CD4-positive, alpha-beta T cell treated with Interleukin-6 at 100 ng/mL for 8 hours (primary cell): Measurements from ENCODE around the gene CCDC120.

Experiments used
- DNase-seq: peaks from one replicate; pipeline ENCODE4 v3.0.0-alpha.2; 2020; ENCODE audit warnings: mixed read lengths, low spot score

The CCDC120 gene

GRCh38 chrX:49058794-49059193 is at the start of gene CCDC120:
Gene CCDC120, plus strand, starts transcription at chrX:49058999. Its CDS starts 3,043 bp downstream, at chrX:49062042.
- DNase-seq = no peak

GRCh38 chrX:49019050-49019449 is 39.7 kb upstream of the CCDC120 start:
- no peak for DNase-seq

- no peak for DNase-seq
Measured at GRCh38 chrX:49019599-49020249, 39.1 kb upstream of the CCDC120 start.

- DNase-seq = no peak
Measured at GRCh38 chrX:49029876-49030275, 28.9 kb upstream of the CCDC120 start.

GRCh38 chrX:49030283-49030682 is 28.5 kb upstream of the CCDC120 start:
- no peak for DNase-seq

GRCh38 chrX:49037883-49038475 is 20.8 kb upstream of the CCDC120 start:
- no peak for DNase-seq

GRCh38 chrX:49039598-49040375 is 19.0 kb upstream of the CCDC120 start:
- peak; percentile 46 for DNase-seq

- no peak for DNase-seq
Measured at GRCh38 chrX:49040376-49040955, 18.3 kb upstream of the CCDC120 start.

- no peak for DNase-seq
Measured at GRCh38 chrX:49041744-49042580, 16.8 kb upstream of the CCDC120 start.

GRCh38 chrX:49042581-49043219 is 16.1 kb upstream of the CCDC120 start:
- DNase-seq = no peak

GRCh38 chrX:49043220-49043986 is 15.4 kb upstream of the CCDC120 start, which contains the start of gene TFE3:
Gene TFE3, minus strand, starts transcription at chrX:49043357. Its CDS starts 131 bp downstream, at chrX:49043226.
- DNase-seq = peak; percentile 97

GRCh38 chrX:49043987-49044281 is 14.9 kb upstream of the CCDC120 start:
- DNase-seq = no peak

- peak; percentile 62 for DNase-seq
Measured at GRCh38 chrX:49053223-49054072, 5.4 kb upstream of the CCDC120 start.

GRCh38 chrX:49054073-49054762 is 4.6 kb upstream of the CCDC120 start:
- DNase-seq = no peak

GRCh38 chrX:49059201-49059600 is 402 bp downstream of the CCDC120 start:
- DNase-seq = no peak

GRCh38 chrX:49059681-49060085 is 884 bp downstream of the CCDC120 start:
- DNase-seq = no peak

GRCh38 chrX:49060914-49061313 is 2.1 kb downstream of the CCDC120 start:
- DNase-seq = no peak

- DNase-seq = no peak
Measured at GRCh38 chrX:49061490-49061889, 2.7 kb downstream of the CCDC120 start.

GRCh38 chrX:49061916-49062315 is 3.1 kb downstream of the CCDC120 start:
- DNase-seq = no peak
